A172 (cell line): ENCODE measurements around the gene SERPINE2. TPM values are rescaled to one million over a fixed set of nuclear protein-coding genes. Genes with fewer than 3 reads are reported as not detected.

Experiments
- DNase-seq: peaks from one replicate; pipeline ENCODE4 v3.0.0-alpha.2; 2015; ENCODE audit warnings: low spot score
- total RNA-seq: library from RNA; depleted of rRNA; stranded (reverse); fragments of >200 nt; shearing (Covaris generic); gene quantifications from 2 replicates; pipeline ENCODE4 v1.2.3, GENCODE V29; 2014

SERPINE2 gene
- total RNA-seq, 1 experiment from 2014 or later, result 429 TPM

- DNase-seq, result peak; percentile 63
Observed at GRCh38 chr2:223976635-223977226, 62.4 kb downstream of the SERPINE2 start.

- no peak for DNase-seq
Observed at GRCh38 chr2:223973606-223974005, 65.5 kb downstream of the SERPINE2 start.

- no peak for DNase-seq
Observed at GRCh38 chr2:223972656-223973102, 66.4 kb downstream of the SERPINE2 start.

- no peak for DNase-seq
Observed at GRCh38 chr2:223971731-223972130, 67.4 kb downstream of the SERPINE2 start.

- peak; percentile 48 for DNase-seq
Observed at GRCh38 chr2:223970343-223971128, 68.5 kb downstream of the SERPINE2 start.

GRCh38 chr2:223969856-223970255 is 69.2 kb downstream of the SERPINE2 start:
- DNase-seq, result peak; percentile 18

- no peak for DNase-seq
Observed at GRCh38 chr2:223969315-223969714, 69.8 kb downstream of the SERPINE2 start.

- no peak for DNase-seq
Observed at GRCh38 chr2:223967981-223968380, 71.1 kb downstream of the SERPINE2 start.

- DNase-seq, result no peak
Observed at GRCh38 chr2:223959688-223960087, 79.4 kb downstream of the SERPINE2 start.

GRCh38 chr2:223957092-223957851 is 81.8 kb downstream of the SERPINE2 start, which contains the start of gene MRPL44:
Gene MRPL44 (plus strand): TSS chr2:223957463. CDS start chr2:223957473, 10 bp downstream.
- DNase-seq, result peak; percentile 92

GRCh38 chr2:223956300-223956699 is 82.8 kb downstream of the SERPINE2 start:
- no peak for DNase-seq

GRCh38 chr2:223954401-223954800 is 84.7 kb downstream of the SERPINE2 start:
- peak; percentile 28 for DNase-seq

GRCh38 chr2:223952280-223952968 is 86.7 kb downstream of the SERPINE2 start:
- DNase-seq, result no peak

- DNase-seq, result no peak
Observed at GRCh38 chr2:223950448-223951347, 88.4 kb downstream of the SERPINE2 start.

GRCh38 chr2:223949241-223949840 is 89.7 kb downstream of the SERPINE2 start:
- DNase-seq, result no peak

GRCh38 chr2:223947711-223948205 is 91.3 kb downstream of the SERPINE2 start:
- DNase-seq, result no peak

- DNase-seq, result no peak
Observed at GRCh38 chr2:223945755-223946154, 93.3 kb downstream of the SERPINE2 start.

- DNase-seq, result peak; percentile 72
Observed at GRCh38 chr2:223944703-223945531, 94.2 kb downstream of the SERPINE2 start, which contains the start of gene WDFY1. Gene WDFY1 (minus strand): TSS chr2:223945335. CDS start chr2:223945284, 51 bp downstream.

GRCh38 chr2:223944166-223944702 is 94.9 kb downstream of the SERPINE2 start:
- DNase-seq, result peak; percentile 17
